T-helper 2 cell treated with Interferon-gamma antibody and Interleukin-4, amounts not matched to agents 5 μg/mL and 100 μg/mL, for 36 hours (primary cell): Measurements from ENCODE around the gene IPMK.

ENCODE experiments used
- DNase-seq: peaks from one replicate; pipeline ENCODE4 v3.0.0; 2021; ENCODE audit warnings: low spot score
- H3K27ac Mint-ChIP-seq: one replicate; pipeline ENCODE4 v1.8.0; 2021; ENCODE audit warnings: mild to moderate bottlenecking, mixed read lengths
- H3K27me3 Mint-ChIP-seq: one replicate; pipeline ENCODE4 v1.8.0; 2021; ENCODE audit warnings: low read depth, mixed read lengths
- H3K36me3 Mint-ChIP-seq: one replicate; pipeline ENCODE4 v1.8.0; 2021; ENCODE audit warnings: low read depth, mixed read lengths
- H3K4me1 Mint-ChIP-seq: one replicate; pipeline ENCODE4 v1.8.0; 2021; ENCODE audit warnings: low read depth, mixed read lengths
- H3K4me3 Mint-ChIP-seq: one replicate; pipeline ENCODE4 v1.8.0; 2022; ENCODE audit warnings: mild to moderate bottlenecking, moderate library complexity, mixed read lengths
- H3K9me3 Mint-ChIP-seq: one replicate; pipeline ENCODE4 v1.8.0; 2021; ENCODE audit warnings: mixed read lengths

The IPMK gene

DNA sequence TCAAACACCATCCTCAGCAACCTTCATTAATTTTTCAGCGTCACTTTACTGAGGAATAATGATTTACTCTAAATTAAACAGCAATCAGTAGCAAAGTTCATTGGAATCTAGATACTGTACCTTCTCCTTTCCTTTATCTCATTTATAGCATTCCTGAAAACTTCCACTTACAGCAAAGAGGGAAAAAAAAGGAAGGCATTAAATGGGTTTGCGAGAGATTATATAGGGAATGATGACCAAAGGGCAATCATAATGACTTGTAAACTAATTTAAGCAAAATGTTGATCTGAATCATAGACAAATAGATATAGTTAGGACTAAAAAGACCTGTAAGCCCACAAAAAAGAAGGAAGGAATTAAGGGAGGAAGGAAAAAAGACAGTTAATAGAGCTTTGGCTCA is 42.0 kb downstream of the IPMK start:
- Mint-ChIP-seq H3K36me3 (peaks cover 22% of the 10 kb centered on the region), H3K27me3 (no peaks in the 10 kb centered on the region), H3K4me1 (no peaks in the 10 kb centered on the region), H3K27ac (no peak overlapping the region), H3K9me3 (no peaks in the 10 kb centered on the region), H3K4me3 (no peak overlapping the region)
- DNase-seq: no peak

GRCh38 chr10:58220769-58221451 is 46.8 kb downstream of the IPMK start:
- Mint-ChIP-seq H3K4me3 (no peak overlapping the region), H3K27ac (no peak overlapping the region), H3K27me3 (no peaks in the 10 kb centered on the region), H3K4me1 (no peaks in the 10 kb centered on the region), H3K9me3 (no peaks in the 10 kb centered on the region), H3K36me3 (peaks cover 14% of the 10 kb centered on the region)
- no peak for DNase-seq

GRCh38 chr10:58219875-58220274 is 47.8 kb downstream of the IPMK start:
- peaks cover 12% of the 10 kb centered on the region for H3K36me3 Mint-ChIP-seq
- no peaks in the 10 kb centered on the region for H3K9me3 Mint-ChIP-seq
- H3K27me3 Mint-ChIP-seq: no peaks in the 10 kb centered on the region
- H3K27ac Mint-ChIP-seq: no peak overlapping the region
- H3K4me3 Mint-ChIP-seq: no peak overlapping the region
- no peaks in the 10 kb centered on the region for H3K4me1 Mint-ChIP-seq
- no peak for DNase-seq

GRCh38 chr10:58217612-58218011 is 50.1 kb downstream of the IPMK start:
- peaks cover 2% of the 10 kb centered on the region for H3K4me1 Mint-ChIP-seq
- H3K36me3 Mint-ChIP-seq: peaks cover 15% of the 10 kb centered on the region
- H3K9me3 Mint-ChIP-seq: no peaks in the 10 kb centered on the region
- H3K27me3 Mint-ChIP-seq: no peaks in the 10 kb centered on the region
- no peak for DNase-seq
- no peak overlapping the region for H3K27ac Mint-ChIP-seq
- no peak overlapping the region for H3K4me3 Mint-ChIP-seq

DNA sequence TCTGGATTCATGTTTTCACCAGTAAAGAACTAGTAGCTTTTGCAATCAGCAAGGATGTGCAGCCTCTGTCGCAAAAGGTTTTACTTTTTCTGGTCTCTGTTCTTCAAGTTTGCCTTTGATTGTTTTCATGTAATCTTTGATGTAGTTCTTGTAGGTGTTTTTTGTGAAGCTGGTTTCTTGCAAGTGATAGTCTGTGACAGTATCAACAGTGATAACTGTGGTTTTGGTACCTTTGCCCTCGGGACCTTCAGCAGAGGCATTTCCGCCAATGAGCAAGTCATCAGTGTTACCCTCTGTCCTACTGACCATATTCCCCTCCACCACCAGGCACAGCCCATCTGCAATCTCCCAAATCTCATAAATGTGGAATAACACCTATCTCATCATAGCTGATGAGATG is 55.1 kb downstream of the IPMK start:
- Mint-ChIP-seq H3K4me3 (no peak overlapping the region), H3K4me1 (peaks cover 3% of the 10 kb centered on the region), H3K9me3 (no peaks in the 10 kb centered on the region), H3K27me3 (no peaks in the 10 kb centered on the region), H3K27ac (no peak overlapping the region), H3K36me3 (peaks cover 21% of the 10 kb centered on the region)
- no peak for DNase-seq

GRCh38 chr10:58210160-58210559 is 57.5 kb downstream of the IPMK start:
- H3K27ac Mint-ChIP-seq: no peak overlapping the region
- H3K36me3 Mint-ChIP-seq: peaks cover 18% of the 10 kb centered on the region
- H3K9me3 Mint-ChIP-seq: no peaks in the 10 kb centered on the region
- H3K4me3 Mint-ChIP-seq: no peak overlapping the region
- DNase-seq: no peak
- peaks cover 3% of the 10 kb centered on the region for H3K4me1 Mint-ChIP-seq
- no peaks in the 10 kb centered on the region for H3K27me3 Mint-ChIP-seq

GRCh38 chr10:58209669-58210068 is 58.0 kb downstream of the IPMK start:
- no peak for DNase-seq
- H3K4me1 Mint-ChIP-seq: peaks cover 3% of the 10 kb centered on the region

DNA sequence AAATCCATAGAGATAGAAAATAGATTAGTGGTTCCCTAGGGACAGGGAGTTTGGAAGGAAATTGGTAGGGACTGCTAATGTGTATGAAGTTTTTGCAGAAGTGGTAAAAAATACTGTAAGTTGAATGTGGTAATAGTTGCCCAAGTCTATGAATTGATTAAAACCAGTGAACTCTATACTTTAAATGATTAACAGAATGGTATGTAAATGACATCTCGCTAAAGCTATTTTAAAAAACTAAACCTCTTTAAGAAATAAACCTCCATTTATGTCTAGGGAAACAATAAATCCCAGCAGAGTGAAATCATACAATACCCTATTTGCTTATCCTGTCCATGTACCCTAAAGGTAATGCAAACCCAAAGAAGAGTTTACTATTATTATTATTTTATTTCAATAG is 61.4 kb downstream of the IPMK start:
- no peak overlapping the region for H3K4me3 Mint-ChIP-seq
- H3K27me3 Mint-ChIP-seq: no peaks in the 10 kb centered on the region
- H3K4me1 Mint-ChIP-seq: peaks cover 10% of the 10 kb centered on the region
- no peaks in the 10 kb centered on the region for H3K9me3 Mint-ChIP-seq
- H3K27ac Mint-ChIP-seq: no peak overlapping the region
- H3K36me3 Mint-ChIP-seq: peaks cover 8% of the 10 kb centered on the region
- no peak for DNase-seq

More at GRCh38 chr10:58209669-58210068, 58.0 kb downstream of the IPMK start:
- Mint-ChIP-seq H3K4me3 (no peak overlapping the region), H3K36me3 (peaks cover 16% of the 10 kb centered on the region), H3K27ac (no peak overlapping the region), H3K9me3 (no peaks in the 10 kb centered on the region), H3K27me3 (no peaks in the 10 kb centered on the region)

DNA sequence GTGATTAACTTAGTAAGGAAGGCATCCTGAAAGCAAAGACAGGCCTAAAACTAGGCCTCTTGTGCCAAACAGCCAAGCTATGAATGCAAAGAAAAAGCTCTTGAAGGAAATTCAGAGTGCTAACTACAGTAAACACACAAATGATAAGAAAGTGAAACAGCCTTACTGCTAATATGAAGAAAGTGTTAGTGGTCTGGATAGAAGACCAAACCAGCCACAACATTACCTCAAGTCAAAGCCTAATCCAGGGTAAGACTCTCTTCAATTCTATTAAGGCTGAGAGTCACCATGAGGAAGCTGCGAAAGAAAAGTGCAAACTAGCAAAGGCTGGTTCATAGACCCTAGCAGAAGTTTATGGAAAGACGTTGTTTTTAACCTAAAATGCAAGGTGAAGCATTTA is 66.0 kb downstream of the IPMK start:
- no peak for DNase-seq
- Mint-ChIP-seq H3K36me3 (peaks cover 3% of the 10 kb centered on the region), H3K27ac (no peak overlapping the region)

DNA sequence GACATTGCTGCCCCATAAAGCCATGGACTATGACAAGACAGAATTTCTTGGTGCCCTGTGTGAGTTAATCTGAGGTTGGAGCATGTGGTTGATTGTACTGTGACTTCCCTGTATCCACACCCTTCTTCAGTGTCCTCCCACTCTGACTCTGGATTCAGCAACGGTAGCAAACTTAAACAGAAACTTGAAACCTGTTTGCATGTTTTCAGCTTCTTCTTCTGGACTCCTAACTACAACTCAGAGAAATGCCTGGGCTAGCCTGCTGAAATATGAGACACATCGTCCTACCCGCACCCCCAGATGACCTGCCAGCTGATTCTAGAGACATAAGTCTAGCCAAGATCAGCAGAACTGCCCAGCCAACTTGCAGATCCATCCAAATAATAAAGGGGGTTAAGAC is 78.4 kb downstream of the IPMK start:
- no peak overlapping the region for H3K27ac Mint-ChIP-seq
- DNase-seq: no peak
- peaks cover 16% of the 10 kb centered on the region for H3K27me3 Mint-ChIP-seq
- H3K36me3 Mint-ChIP-seq: no peaks in the 10 kb centered on the region
- H3K4me1 Mint-ChIP-seq: no peaks in the 10 kb centered on the region
- no peaks in the 10 kb centered on the region for H3K9me3 Mint-ChIP-seq
- H3K4me3 Mint-ChIP-seq: no peak overlapping the region

More for the DNA sequence above, 66.0 kb downstream of the IPMK start:
- H3K27me3 Mint-ChIP-seq: no peaks in the 10 kb centered on the region
- no peaks in the 10 kb centered on the region for H3K9me3 Mint-ChIP-seq
- no peak overlapping the region for H3K4me3 Mint-ChIP-seq
- peaks cover 10% of the 10 kb centered on the region for H3K4me1 Mint-ChIP-seq

- no peaks in the 10 kb centered on the region for H3K4me1 Mint-ChIP-seq
- no peaks in the 10 kb centered on the region for H3K36me3 Mint-ChIP-seq
- H3K4me3 Mint-ChIP-seq: no peak overlapping the region
Measured at GRCh38 chr10:58184120-58184670, 83.5 kb downstream of the IPMK start.

DNA sequence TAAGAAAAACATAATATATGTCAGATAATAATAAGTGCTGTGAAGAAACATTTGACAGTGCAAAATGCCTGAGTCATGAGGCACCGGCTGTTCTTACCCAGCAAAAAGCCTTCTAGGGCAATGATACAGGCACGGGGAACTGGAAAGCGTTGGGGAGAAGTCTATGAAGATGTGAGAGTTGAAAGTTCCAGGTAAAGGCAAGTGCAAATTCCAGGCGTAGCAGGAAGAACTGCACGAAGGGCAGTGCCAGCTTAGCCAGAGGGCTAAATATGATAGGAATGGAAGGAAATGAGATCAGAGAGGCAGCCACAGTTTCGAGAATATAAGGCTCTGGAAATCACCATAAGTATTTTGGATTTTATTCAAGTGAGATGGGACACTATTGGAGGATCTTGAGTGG is 87.0 kb downstream of the IPMK start:
- no peaks in the 10 kb centered on the region for H3K4me1 Mint-ChIP-seq
- no peak overlapping the region for H3K4me3 Mint-ChIP-seq
- DNase-seq: no peak
- no peak overlapping the region for H3K27ac Mint-ChIP-seq
- H3K9me3 Mint-ChIP-seq: no peaks in the 10 kb centered on the region
- H3K36me3 Mint-ChIP-seq: no peaks in the 10 kb centered on the region
- peaks cover 8% of the 10 kb centered on the region for H3K27me3 Mint-ChIP-seq

More at GRCh38 chr10:58184120-58184670, 83.5 kb downstream of the IPMK start:
- Mint-ChIP-seq H3K27ac (no peak overlapping the region), H3K27me3 (peaks cover 24% of the 10 kb centered on the region), H3K9me3 (no peaks in the 10 kb centered on the region)
- no peak for DNase-seq

GRCh38 chr10:58179238-58179637 is 88.5 kb downstream of the IPMK start:
- Mint-ChIP-seq H3K36me3 (no peaks in the 10 kb centered on the region), H3K4me3 (no peak overlapping the region), H3K27ac (no peak overlapping the region), H3K4me1 (no peaks in the 10 kb centered on the region), H3K9me3 (no peaks in the 10 kb centered on the region), H3K27me3 (peaks cover 8% of the 10 kb centered on the region)
- no peak for DNase-seq

DNA sequence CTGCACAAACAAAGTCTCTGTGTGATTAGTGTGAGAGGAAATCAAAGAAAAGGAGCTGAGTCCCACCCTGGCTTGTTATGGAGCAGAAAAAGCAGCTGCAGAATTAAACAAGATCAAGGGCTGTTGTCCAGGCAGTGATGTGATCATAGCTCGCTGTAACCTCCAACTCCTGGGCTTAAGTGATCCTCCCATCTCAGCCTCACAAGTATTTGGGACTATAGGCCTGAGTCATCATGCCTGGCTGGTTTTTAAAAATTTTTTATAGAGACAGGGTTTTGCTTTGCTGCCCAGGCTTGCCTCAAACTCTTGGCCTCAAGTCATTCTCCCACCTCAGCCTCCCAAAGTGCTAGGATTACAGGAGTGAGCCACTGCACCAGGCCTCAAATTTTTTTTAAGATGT is 88.9 kb downstream of the IPMK start:
- Mint-ChIP-seq H3K9me3 (no peaks in the 10 kb centered on the region), H3K4me3 (no peak overlapping the region), H3K27ac (no peak overlapping the region), H3K27me3 (peaks cover 8% of the 10 kb centered on the region), H3K36me3 (no peaks in the 10 kb centered on the region), H3K4me1 (no peaks in the 10 kb centered on the region)
- DNase-seq: no peak
